Stimulated activated CD4-positive, alpha-beta T cell treated with anti-CD3 and anti-CD28 coated beads, Interleukin-15, amount 100 ng/mL, for 1 hour (primary cell): Measurements from ENCODE around the gene RALGPS2.
"Not testable (repeated sequence)": the region's sequence is repeated elsewhere in the genome, so short reads cannot be mapped to it uniquely, and the experiment has no call there.

Source experiments
- DNase-seq, 2 donors: peaks; one replicate each; pipeline ENCODE4 v3.0.0-alpha.2; 2020; ENCODE audit warnings: low read depth in 1 of 2, low spot score in 1 of 2

Gene RALGPS2

DNA sequence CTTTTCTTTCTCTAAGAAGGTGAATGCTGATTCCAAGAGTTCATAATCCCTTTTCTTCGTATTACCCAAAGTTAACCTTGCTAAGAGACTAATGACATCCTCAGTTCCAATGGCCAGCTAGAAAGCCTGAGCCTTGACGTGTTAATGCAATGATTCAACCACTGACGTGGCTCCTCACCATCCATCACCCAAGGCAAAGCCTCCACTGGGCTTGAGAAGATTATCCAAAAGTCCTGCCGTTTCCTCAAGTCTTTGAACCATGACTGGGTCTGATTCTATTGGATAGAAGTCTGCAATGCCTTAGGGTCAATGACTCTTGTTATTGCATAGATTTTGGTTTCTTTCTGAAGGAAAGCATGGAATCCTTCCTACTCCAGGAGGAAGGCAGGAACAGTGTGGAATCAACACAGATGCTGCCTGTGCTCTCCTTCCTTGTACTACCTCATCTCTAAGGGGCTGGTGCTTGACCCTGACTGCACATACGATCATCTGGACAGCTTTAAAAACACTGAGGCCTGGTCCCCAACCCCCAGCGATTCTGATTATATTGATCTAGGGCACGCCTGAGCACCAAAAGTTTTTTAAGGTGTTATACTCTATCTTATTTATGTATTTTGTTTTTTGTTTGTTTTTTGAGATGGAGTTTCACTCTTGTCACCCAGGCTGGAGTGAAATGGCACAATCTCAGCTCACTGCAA lies 215.2 kb downstream of the RALGPS2 start:
- DNase-seq, result no peak

GRCh38 chr1:178941261-178941689 lies 216.2 kb downstream of the RALGPS2 start:
- DNase-seq, result no peak

- no peak for DNase-seq
These were observed 216.8 kb downstream of the RALGPS2 start for GRCh38 chr1:178941849-178942248.

GRCh38 chr1:178942285-178943198 lies 217.5 kb downstream of the RALGPS2 start:
- DNase-seq, result no peak

DNA sequence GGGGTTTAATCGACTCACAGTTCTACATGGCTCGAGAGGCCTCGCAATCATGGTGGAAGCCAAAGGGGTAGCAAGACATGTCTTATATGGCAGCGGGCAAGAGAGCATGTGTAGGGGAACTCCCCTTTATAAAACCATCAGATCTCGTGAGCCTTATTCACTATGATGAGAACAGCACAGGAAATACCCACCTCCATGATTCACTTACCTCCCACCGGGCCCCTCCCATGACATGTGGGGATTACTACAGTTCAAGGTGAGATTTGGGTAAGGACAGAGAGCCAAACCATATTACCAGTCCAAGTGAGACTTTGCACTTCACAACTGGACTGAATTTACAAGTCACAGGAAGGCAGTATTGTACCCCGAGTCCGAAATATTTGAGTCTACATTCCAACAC lies 219.7 kb downstream of the RALGPS2 start:
- no peak for DNase-seq

DNA sequence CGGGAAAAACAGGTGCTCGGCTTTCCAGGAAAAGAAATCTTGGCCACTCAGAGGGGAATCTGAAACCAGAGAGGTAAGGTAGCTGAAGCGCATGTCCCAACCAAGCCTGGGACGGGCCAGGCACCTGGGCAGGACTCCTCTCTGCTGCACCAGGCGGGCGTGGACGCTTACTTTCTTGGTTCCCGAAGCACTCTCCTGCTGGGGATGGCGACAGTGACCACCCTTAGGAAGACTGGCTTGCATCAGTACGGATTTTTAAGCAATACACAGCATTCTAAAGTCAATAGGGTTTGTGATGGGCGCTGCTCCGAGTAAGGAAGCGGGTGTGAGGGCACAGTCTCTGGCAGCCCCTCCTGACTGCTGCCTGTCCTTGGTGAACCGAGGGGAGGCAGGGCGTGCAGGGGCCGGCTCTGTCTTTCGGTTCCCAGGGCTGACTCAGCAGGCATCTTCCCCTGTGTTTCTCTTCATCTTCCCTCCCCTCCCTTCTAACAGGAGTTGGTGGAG lies 220.8 kb downstream of the RALGPS2 start:
- no peak for DNase-seq

DNA sequence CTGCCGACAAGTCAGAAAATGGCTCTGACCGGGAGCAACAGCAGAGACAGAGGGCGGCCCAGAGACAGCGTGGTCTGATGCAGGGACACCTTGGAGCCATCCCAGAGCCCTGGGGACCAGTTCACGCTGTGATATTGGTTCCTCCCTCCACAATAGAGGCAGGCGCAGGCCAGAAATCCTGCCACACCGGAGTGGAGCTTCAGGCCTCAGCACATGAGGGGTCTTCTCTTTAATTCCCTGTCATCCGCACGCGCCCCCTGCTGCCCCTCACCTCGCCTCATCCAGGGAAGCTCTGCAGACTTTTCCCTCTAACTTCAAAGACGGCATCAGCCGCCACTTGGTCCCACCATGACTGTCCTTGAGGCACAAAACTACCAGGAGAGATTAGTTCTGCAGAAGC lies 221.4 kb downstream of the RALGPS2 start:
- DNase-seq, result no peak

- no peak for DNase-seq
These were observed 222.0 kb downstream of the RALGPS2 start for GRCh38 chr1:178946855-178947676.

- DNase-seq, result no peak
These were observed 222.6 kb downstream of the RALGPS2 start for GRCh38 chr1:178947677-178947981.

GRCh38 chr1:178948676-178949075 lies 223.6 kb downstream of the RALGPS2 start:
- DNase-seq, result no peak

GRCh38 chr1:178949866-178950265 lies 224.8 kb downstream of the RALGPS2 start:
- not testable (repeated sequence) for DNase-seq

DNA sequence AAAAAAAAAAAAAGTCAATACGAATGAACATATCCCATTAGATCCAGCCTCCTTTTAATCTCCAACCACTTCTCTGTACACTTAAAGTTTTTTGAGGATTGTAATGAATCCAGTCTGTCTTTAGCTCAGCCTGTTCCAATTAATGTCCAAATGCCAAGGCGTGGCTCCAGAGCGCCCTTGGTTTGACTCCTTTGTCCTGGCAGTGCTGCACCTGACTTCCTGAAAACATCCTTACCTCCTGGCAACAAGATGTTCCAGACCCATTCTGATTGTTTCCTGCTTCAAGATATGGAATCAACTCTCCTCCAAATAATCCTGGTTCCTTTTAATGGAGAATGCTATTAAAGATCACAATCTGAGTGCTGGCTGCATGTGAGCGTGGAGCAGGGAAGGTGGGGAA lies 226.6 kb downstream of the RALGPS2 start:
- DNase-seq, result no peak

GRCh38 chr1:178953034-178953433 lies 228.0 kb downstream of the RALGPS2 start:
- no peak for DNase-seq

GRCh38 chr1:178953538-178954324 lies 228.7 kb downstream of the RALGPS2 start:
- no peak for DNase-seq

GRCh38 chr1:178954325-178954690 lies 229.3 kb downstream of the RALGPS2 start:
- DNase-seq, result no peak

- no peak for DNase-seq
These were observed 229.9 kb downstream of the RALGPS2 start for GRCh38 chr1:178954937-178955336.

DNA sequence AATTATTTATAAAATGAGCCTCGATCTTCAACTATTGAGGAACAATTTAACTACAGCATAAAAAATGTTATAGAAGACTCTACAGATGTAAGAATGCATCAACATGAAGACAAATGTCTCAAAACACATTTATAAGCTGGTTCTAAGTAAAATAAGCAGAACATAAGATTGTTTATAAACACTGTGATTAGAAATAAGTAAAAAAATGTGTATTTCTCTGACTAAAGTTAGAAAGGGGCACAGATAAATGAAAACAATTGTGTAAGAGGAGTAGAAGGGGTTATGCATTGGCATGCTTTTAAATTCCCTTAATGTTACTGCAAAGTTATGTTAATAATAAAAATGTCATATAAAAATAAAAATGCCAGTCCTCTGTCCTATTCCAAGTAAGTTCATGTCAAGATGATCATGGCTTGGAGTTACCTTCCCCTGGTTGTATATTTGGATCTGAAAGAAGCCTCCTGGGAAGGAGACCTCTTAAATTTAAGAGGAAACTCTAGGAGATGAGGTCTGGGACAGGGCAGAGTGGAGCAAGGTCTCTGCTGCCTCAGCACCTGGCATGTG lies 230.4 kb downstream of the RALGPS2 start:
- no peak for DNase-seq

- DNase-seq, result no peak
These were observed 233.4 kb downstream of the RALGPS2 start for GRCh38 chr1:178958491-178958890.

GRCh38 chr1:178959543-178960460 lies 234.8 kb downstream of the RALGPS2 start:
- no peak for DNase-seq
